Middle frontal gyrus (tissue), 1 donor: ENCODE measurements around the gene PCSK1N.
"Not testable (repeated sequence)": the region's sequence is repeated elsewhere in the genome, so short reads cannot be mapped to it uniquely, and the experiment has no call there.

Experiments used
- DNase-seq: peaks from one replicate; pipeline ENCODE4 v3.0.0-alpha.2; 2015; ENCODE audit warnings: low spot score; ENCODE audit errors: extremely low spot score

The PCSK1N gene

GRCh38 chrX:48823053-48823452 lies 12.4 kb downstream of the PCSK1N start:
- no peak for DNase-seq

- not testable (repeated sequence) for DNase-seq
Observed at GRCh38 chrX:48819394-48819793, 16.0 kb downstream of the PCSK1N start.

GRCh38 chrX:48818866-48819265 lies 16.5 kb downstream of the PCSK1N start:
- no peak for DNase-seq

GRCh38 chrX:48818098-48818497 lies 17.3 kb downstream of the PCSK1N start:
- DNase-seq = no peak

GRCh38 chrX:48816014-48816810 lies 19.2 kb downstream of the PCSK1N start:
- no peak for DNase-seq

- no peak for DNase-seq
Observed at GRCh38 chrX:48815266-48815665, 20.1 kb downstream of the PCSK1N start.

GRCh38 chrX:48814722-48815121 lies 20.7 kb downstream of the PCSK1N start:
- DNase-seq = no peak

GRCh38 chrX:48813644-48814043 lies 21.8 kb downstream of the PCSK1N start:
- DNase-seq = no peak

- no peak for DNase-seq
Observed at GRCh38 chrX:48806081-48806480, 29.3 kb downstream of the PCSK1N start.

- DNase-seq = no peak
Observed at GRCh38 chrX:48802905-48803200, 32.6 kb downstream of the PCSK1N start.

- no peak for DNase-seq
Observed at GRCh38 chrX:48802089-48802904, 33.1 kb downstream of the PCSK1N start.

GRCh38 chrX:48801280-48802088 lies 33.9 kb downstream of the PCSK1N start, which contains the start of gene HDAC6:
TSS of gene HDAC6 (plus strand) at chrX:48802067. CDS start at chrX:48802693, 626 bp downstream.
- DNase-seq = peak; percentile 93

GRCh38 chrX:48800574-48801279 lies 34.7 kb downstream of the PCSK1N start:
- DNase-seq = no peak

- DNase-seq = no peak
Observed at GRCh38 chrX:48798318-48798717, 37.1 kb downstream of the PCSK1N start.

GRCh38 chrX:48794911-48795515 lies 40.4 kb downstream of the PCSK1N start:
- no peak for DNase-seq

GRCh38 chrX:48794340-48794910 lies 41.0 kb downstream of the PCSK1N start:
- no peak for DNase-seq

GRCh38 chrX:48793935-48794334 lies 41.5 kb downstream of the PCSK1N start:
- DNase-seq = no peak

- no peak for DNase-seq
Observed at GRCh38 chrX:48792219-48792618, 43.2 kb downstream of the PCSK1N start.

- DNase-seq = no peak
Observed at GRCh38 chrX:48791063-48791820, 44.2 kb downstream of the PCSK1N start.

- no peak for DNase-seq
Observed at GRCh38 chrX:48790477-48790876, 44.9 kb downstream of the PCSK1N start.
